HCT116 (cell line): ENCODE measurements around the gene TP53AIP1. TPM values are rescaled to one million over a fixed set of nuclear protein-coding genes. Genes with fewer than 3 reads are reported as not detected.

Source experiments
- ATAC-seq: fragments of 200-7000 bp; cut with Tn5 transposase; 2 replicates; pipeline ENCODE4 v1.9.1; 2020; ENCODE audit warnings: mild to moderate bottlenecking, moderate library complexity
- BruUV-seq: library from RNA; stranded (reverse); fragments of 400-500 nt; replicated peaks from 2 replicates; lab custom pipeline; 2021; lab: Mats Ljungman, UMichigan
- CTCF ChIA-PET: fragments of 300-600 bp; sonication (Branson Sonifier 250); formaldehyde crosslinking; loops from one replicate; lab custom pipeline; 2021; ENCODE audit warnings: antibody characterized with exemption; lab: Charles Lee
- POLR2A ChIA-PET: fragments of 300-600, 350-600 bp; sonication (Branson Sonifier 250); formaldehyde crosslinking; loops from one replicate; lab custom pipeline; 2021; ENCODE audit warnings: antibody characterized with exemption; lab: Charles Lee
- RAD21 ChIA-PET, 2 experiments: fragments of 300-600 bp; sonication (Branson Sonifier 250); formaldehyde crosslinking; loops; one replicate each; lab custom pipeline; 2023; ENCODE audit warnings: low total read pairs in 2 of 2; ENCODE audit not compliant: uncharacterized antibody in 2 of 2, unreplicated experiment in 2 of 2, low non-redundant PET in 1 of 2; lab: Charles Lee
- DNase-seq: peaks from one replicate; pipeline ENCODE4 v3.0.0-alpha.2; 2010; ENCODE audit warnings: low read depth, low spot score
- H2AFZ ChIP-seq: fragments of 200-600 bp; shearing (Covaris generic), sonication (generic); 2 replicates; pipeline ENCODE4 v1.6.1; 2017; ENCODE audit warnings: low read depth, mixed run types, mixed read lengths, antibody characterized with exemption, low read length; ENCODE audit not compliant: poor library complexity, severe bottlenecking
- H3K27ac ChIP-seq: 2 replicates; pipeline ENCODE4 v1.5.1; 2012; ENCODE audit warnings: low read depth, low read length
- H3K27me3 ChIP-seq: fragments of 200-600 bp; sonication (generic); 2 replicates; pipeline ENCODE4 v1.6.1; 2016; ENCODE audit warnings: mixed run types, low read length, mixed read lengths; ENCODE audit not compliant: insufficient read depth
- H3K36me3 ChIP-seq, 2 experiments: fragments of 200-500 bp in 1 of 2; fragments of 200-600 bp in 1 of 2; sonication (Bioruptor generic) in 1 of 2; sonication (generic) in 1 of 2; 2 replicates each; pipeline versions ENCODE4 v1.5.1 to v1.6.1; 2014 to 2016; ENCODE audit warnings: low read length in 2 of 2, inconsistent platforms in 1 of 2, mixed read lengths in 1 of 2, mixed run types in 1 of 2; ENCODE audit not compliant: insufficient read depth in 2 of 2, control insufficient read depth in 1 of 2
- H3K4me1 ChIP-seq, 2 experiments: fragments of 200-600 bp in 1 of 2; sonication (generic) in 1 of 2; 2 replicates each; pipeline versions ENCODE4 v1.5.1 to v1.6.1; 2012 to 2017; ENCODE audit warnings: low read length in 2 of 2, inconsistent platforms in 1 of 2, mild to moderate bottlenecking in 1 of 2, mixed read lengths in 1 of 2, mixed run types in 1 of 2, moderate library complexity in 1 of 2; ENCODE audit not compliant: insufficient read depth in 2 of 2, control insufficient read depth in 1 of 2
- H3K4me2 ChIP-seq: fragments of 200-600 bp; sonication (generic); 2 replicates; pipeline ENCODE4 v1.6.1; 2017; ENCODE audit warnings: mixed run types, low read length, mixed read lengths
- H3K4me3 ChIP-seq, 2 experiments: fragments of 200-600 bp in 1 of 2; sonication (generic) in 1 of 2; replicated peaks in 1 of 2; 2 replicates each; pipeline ENCODE4 v1.5.1; 2011 to 2016; ENCODE audit warnings: low read length in 2 of 2, control low read depth in 1 of 2, low read depth in 1 of 2, mild to moderate bottlenecking in 1 of 2, mixed read lengths in 1 of 2, mixed run types in 1 of 2
- H3K79me2 ChIP-seq: fragments of 200-600 bp; sonication (generic); 2 replicates; pipeline ENCODE4 v1.6.1; 2017; ENCODE audit warnings: mild to moderate bottlenecking, mixed run types, low read length, moderate library complexity, mixed read lengths; ENCODE audit not compliant: insufficient read depth
- H3K9ac ChIP-seq: fragments of 200-600 bp; sonication (generic); 2 replicates; pipeline ENCODE4 v1.6.1; 2016; ENCODE audit warnings: low read length, mixed read lengths
- H3K9me2 ChIP-seq: fragments of 200-600 bp; sonication (generic), shearing (Covaris generic); 2 replicates; pipeline ENCODE4 v1.6.1; 2017; ENCODE audit warnings: mixed run types, mild to moderate bottlenecking, moderate library complexity; ENCODE audit not compliant: insufficient read depth
- H3K9me3 ChIP-seq, 2 experiments: fragments of 200-500 bp in 1 of 2; fragments of 200-600 bp in 1 of 2; sonication (Bioruptor generic) in 1 of 2; sonication (generic) in 1 of 2; 2 replicates each; pipeline ENCODE4 v1.6.1; 2014 to 2017; ENCODE audit warnings: low read length in 2 of 2, mixed read lengths in 2 of 2, inconsistent platforms in 1 of 2, low read depth in 1 of 2, mild to moderate bottlenecking in 1 of 2, mixed run types in 1 of 2, moderate library complexity in 1 of 2; ENCODE audit not compliant: control insufficient read depth in 1 of 2, insufficient read depth in 1 of 2
- H4K20me1 ChIP-seq: fragments of 200-600 bp; sonication (generic), shearing (Covaris generic); 2 replicates; pipeline ENCODE4 v1.6.1; 2017; ENCODE audit warnings: mixed run types, mild to moderate bottlenecking, moderate library complexity; ENCODE audit not compliant: insufficient read depth
- CBX3 ChIP-seq: IDR thresholded peaks from 2 replicates; pipeline ENCODE4 v1.6.1; 2012; ENCODE audit warnings: low read depth
- EZH2phosphoT487 ChIP-seq: fragments of 200-600 bp; IDR thresholded peaks from 2 replicates; pipeline ENCODE4 v1.6.1; 2018; ENCODE audit warnings: antibody characterized with exemption, borderline replicate concordance
- POLR2A ChIP-seq: IDR thresholded peaks from 2 replicates; pipeline ENCODE4 v1.7.0; 2011; ENCODE audit warnings: borderline replicate concordance; ENCODE audit not compliant: insufficient read depth, insufficient read length; ENCODE audit errors: extremely low read depth
- POLR2AphosphoS5 ChIP-seq: IDR thresholded peaks from 2 replicates; pipeline ENCODE4 v1.6.1; 2011; ENCODE audit warnings: mild to moderate bottlenecking, low read depth, low read length, moderate library complexity
- RAD21 ChIP-seq: IDR thresholded peaks from 2 replicates; pipeline ENCODE4 v1.6.1; 2012; ENCODE audit warnings: low read depth, mild to moderate bottlenecking
- SRF ChIP-seq: IDR thresholded peaks from 2 replicates; pipeline ENCODE4 v1.6.1; 2012; ENCODE audit warnings: low read depth
- TCF7L2 ChIP-seq: IDR thresholded peaks from 2 replicates; pipeline ENCODE4 v1.7.0; 2011; ENCODE audit warnings: borderline replicate concordance, inconsistent platforms; ENCODE audit not compliant: insufficient read depth, insufficient read length; ENCODE audit errors: extremely low read depth
- intact Hi-C: fragments of 100-400 bp; cut with micrococcal nuclease; formaldehyde crosslinking; loops from 2 replicates; pipeline ENCODE4 v1.10.0; 2022
- total RNA-seq: library from RNA; stranded (reverse); gene quantifications from one replicate; pipeline ENCODE4 v1.2.1, GENCODE V29; 2021; ENCODE audit not compliant: unreplicated experiment
- TF ChIP-seq, protein P1 (sequence below): IDR thresholded peaks from 2 replicates; pipeline ENCODE4 v1.6.1; 2012; ENCODE audit warnings: low read depth
- TF ChIP-seq, protein P2 (sequence below): IDR thresholded peaks from 2 replicates; pipeline ENCODE4 v1.6.1; 2011; ENCODE audit warnings: mild to moderate bottlenecking, low read length, moderate library complexity; ENCODE audit not compliant: insufficient replicate concordance; ENCODE audit errors: extremely low read depth

Gene TP53AIP1
- total RNA-seq, 1 experiment from 2014 or later, result 0.15 TPM

DNA sequence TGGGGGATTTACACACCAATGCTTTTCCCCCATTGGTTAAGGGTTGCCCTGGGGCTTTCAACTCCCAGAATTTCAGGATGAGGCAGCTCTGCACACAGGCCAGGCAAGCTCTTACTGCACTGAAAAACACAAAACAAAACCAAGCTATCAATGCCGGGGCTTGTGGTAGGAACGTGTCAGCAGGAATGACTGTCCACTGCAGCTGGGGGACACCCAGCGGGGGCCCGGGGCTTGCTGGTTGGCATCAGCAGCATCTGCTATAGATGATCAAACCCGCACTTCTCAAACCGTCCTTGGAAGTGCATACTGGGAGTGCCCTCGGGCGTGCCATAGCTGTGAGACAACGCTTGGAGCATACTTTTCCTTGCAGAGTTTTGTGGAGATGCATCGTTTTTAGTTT, 7.7 kb downstream of the TP53AIP1 start:
- Histone ChIP-seq H3K79me2 (no peaks in the 10 kb centered on the region), H3K27me3 (no peaks in the 10 kb centered on the region), H3K4me3 (no peak overlapping the region), H3K4me2 (no peak overlapping the region), H3K4me1 (no peaks in the 10 kb centered on the region), H4K20me1 (no peaks in the 10 kb centered on the region), H3K36me3 (no peaks in the 10 kb centered on the region), H3K27ac (no peak overlapping the region), H3K9me3 (no peaks in the 10 kb centered on the region), H3K9ac (no peak overlapping the region), H2AFZ (no peak overlapping the region), H3K9me2 (no peaks in the 10 kb centered on the region)
- CTCF ChIA-PET, result no interaction called here
- no peak for ATAC-seq
- intact Hi-C loops, result no loop called here
- no peak for TF ChIP-seq CBX3
- TF ChIP-seq EZH2phosphoT487, result no peak
- TF ChIP-seq SRF, result no peak
- TF ChIP-seq POLR2A, result no peak
- TF ChIP-seq, protein P1, sequence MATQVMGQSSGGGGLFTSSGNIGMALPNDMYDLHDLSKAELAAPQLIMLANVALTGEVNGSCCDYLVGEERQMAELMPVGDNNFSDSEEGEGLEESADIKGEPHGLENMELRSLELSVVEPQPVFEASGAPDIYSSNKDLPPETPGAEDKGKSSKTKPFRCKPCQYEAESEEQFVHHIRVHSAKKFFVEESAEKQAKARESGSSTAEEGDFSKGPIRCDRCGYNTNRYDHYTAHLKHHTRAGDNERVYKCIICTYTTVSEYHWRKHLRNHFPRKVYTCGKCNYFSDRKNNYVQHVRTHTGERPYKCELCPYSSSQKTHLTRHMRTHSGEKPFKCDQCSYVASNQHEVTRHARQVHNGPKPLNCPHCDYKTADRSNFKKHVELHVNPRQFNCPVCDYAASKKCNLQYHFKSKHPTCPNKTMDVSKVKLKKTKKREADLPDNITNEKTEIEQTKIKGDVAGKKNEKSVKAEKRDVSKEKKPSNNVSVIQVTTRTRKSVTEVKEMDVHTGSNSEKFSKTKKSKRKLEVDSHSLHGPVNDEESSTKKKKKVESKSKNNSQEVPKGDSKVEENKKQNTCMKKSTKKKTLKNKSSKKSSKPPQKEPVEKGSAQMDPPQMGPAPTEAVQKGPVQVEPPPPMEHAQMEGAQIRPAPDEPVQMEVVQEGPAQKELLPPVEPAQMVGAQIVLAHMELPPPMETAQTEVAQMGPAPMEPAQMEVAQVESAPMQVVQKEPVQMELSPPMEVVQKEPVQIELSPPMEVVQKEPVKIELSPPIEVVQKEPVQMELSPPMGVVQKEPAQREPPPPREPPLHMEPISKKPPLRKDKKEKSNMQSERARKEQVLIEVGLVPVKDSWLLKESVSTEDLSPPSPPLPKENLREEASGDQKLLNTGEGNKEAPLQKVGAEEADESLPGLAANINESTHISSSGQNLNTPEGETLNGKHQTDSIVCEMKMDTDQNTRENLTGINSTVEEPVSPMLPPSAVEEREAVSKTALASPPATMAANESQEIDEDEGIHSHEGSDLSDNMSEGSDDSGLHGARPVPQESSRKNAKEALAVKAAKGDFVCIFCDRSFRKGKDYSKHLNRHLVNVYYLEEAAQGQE, result no peak
- TF ChIP-seq, protein P2, sequence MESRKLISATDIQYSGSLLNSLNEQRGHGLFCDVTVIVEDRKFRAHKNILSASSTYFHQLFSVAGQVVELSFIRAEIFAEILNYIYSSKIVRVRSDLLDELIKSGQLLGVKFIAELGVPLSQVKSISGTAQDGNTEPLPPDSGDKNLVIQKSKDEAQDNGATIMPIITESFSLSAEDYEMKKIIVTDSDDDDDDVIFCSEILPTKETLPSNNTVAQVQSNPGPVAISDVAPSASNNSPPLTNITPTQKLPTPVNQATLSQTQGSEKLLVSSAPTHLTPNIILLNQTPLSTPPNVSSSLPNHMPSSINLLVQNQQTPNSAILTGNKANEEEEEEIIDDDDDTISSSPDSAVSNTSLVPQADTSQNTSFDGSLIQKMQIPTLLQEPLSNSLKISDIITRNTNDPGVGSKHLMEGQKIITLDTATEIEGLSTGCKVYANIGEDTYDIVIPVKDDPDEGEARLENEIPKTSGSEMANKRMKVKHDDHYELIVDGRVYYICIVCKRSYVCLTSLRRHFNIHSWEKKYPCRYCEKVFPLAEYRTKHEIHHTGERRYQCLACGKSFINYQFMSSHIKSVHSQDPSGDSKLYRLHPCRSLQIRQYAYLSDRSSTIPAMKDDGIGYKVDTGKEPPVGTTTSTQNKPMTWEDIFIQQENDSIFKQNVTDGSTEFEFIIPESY, result no peak
- TF ChIP-seq POLR2AphosphoS5, result no peak
- no peak for TF ChIP-seq RAD21
- TF ChIP-seq TCF7L2, result no peak
- BruUV-seq, result no TSS peak
- no peak for DNase-seq
- RAD21 ChIA-PET, result no interaction called here
- POLR2A ChIA-PET, result no interaction called here
